HG03354 (cell line): Measurements from ENCODE around the gene HES4.

Experiments
- ATAC-seq: cut with Tn5 transposase; IDR thresholded peaks from one replicate; pipeline ENCODE4 v1.9.1; 2021; ENCODE audit warnings: mild to moderate bottlenecking; ENCODE audit not compliant: unreplicated experiment, poor library complexity, severe bottlenecking

The HES4 gene

DNA sequence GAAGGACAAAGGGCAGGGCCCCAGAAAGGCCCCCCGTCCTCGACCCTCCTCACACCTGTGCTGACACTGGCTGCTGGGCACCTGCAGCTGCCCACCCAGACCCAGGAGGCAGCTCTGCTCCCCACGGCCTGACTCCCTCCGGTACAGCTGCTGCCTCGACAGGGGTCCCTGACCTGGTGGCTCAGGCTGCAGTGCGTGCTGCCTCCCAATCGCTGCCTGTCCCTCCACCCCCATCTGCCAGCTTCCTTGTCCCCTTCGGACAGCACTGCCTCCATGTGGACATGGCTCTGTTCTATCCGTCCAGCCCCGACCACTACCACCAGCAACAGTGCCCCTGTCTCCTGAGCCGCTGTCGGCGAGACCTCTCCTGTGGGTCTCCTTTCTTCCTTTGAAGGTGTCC, 45.0 kb downstream of the HES4 start:
- ATAC-seq: no peak

DNA sequence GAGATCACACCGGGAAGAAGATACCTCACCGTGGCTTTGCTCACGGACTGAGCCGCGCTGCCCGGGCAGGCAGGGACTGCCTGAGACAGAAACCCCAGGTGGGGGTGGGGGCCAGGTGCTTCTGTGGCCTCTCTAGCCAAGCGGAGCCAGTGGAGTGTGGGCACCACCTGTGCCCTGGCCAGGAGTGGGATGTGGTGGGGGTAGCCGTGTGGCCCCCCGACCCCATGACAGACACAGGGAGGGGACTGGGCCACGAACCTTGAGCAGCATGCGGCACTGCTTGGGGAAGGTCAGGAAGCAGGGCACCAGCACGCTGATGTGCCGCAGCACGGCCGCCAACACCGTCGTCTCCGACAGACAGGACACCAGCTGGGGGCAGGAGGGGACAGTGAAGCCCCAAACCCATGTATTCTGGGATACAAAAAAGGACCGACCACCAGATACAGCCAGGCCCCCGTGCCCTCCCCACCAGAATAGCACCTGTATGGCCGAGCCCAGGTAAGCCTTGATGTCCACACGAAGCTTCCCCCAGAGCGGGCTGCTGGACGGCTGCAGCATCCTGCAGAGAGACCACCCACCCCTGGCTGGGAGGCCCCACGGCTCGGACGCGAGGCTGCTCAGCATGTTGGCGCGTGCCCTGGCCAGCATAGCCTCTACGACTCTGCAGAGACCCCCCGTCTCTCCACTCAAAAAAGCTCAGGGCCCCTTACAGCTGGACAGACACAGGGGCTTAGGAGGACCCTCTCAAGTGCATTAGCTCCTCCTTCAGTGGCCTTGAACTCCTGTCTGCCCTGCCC, 46.2 kb downstream of the HES4 start:
- ATAC-seq: no peak

GRCh38 chr1:952603-953002, 47.3 kb downstream of the HES4 start:
- ATAC-seq: no peak

DNA sequence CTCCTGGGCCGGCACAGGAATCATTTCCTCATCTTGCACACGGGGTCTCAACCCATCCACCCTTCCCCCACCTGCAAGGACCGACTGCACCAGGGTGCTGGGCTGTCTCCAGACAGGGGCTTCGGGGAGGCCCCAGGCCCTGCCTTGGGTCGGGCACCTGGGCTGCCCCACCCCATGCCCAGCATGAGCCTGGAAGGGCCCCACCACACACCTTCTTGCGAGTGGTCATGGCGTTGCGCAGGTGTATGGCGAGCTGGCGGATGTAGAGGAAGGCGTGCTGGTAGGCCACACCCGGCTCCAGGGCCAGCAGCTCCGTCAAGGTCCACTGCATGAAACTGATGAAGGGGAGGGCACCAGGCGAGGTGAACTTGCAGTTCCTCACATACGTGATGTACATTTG, 47.7 kb downstream of the HES4 start:
- no peak for ATAC-seq

GRCh38 chr1:951364-951763, 48.5 kb downstream of the HES4 start:
- ATAC-seq: no peak

GRCh38 chr1:950881-951280, 49.0 kb downstream of the HES4 start:
- no peak for ATAC-seq

GRCh38 chr1:950268-950667, 49.6 kb downstream of the HES4 start:
- ATAC-seq: no peak
